ENCODE data around the gene INHBB.

DNA sequence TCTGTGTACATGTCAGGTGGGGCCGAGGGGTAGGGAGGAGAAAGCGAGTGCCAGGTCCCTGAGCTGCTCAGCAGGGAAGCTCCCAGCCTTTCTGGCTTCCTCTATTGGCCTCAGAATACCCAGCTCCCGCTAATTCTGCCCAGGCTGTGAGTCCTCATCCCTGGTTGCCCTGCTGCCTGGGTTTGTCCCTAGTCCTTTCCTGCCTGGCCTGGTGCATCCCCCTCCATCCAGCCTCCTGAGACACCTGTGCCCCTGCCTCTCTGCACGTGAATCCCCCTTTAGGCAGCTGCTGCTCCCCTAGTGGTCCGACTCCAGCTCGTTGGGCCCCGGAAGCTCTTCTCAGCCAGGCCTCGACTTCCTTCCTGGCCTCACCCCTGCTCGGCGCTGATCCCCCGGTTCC, 54.6 kb downstream of the INHBB start:
- TF ChIP-seq CTCF (IDR thresholded peaks at IDR 0.05) (no peak), EP300 (IDR thresholded peaks at IDR 0.05) (no peak)

All from stomach (tissue), 4 donors.